ENCODE measurements around the gene KCNA5.

- no peak for TF ChIP-seq POLR2A (IDR thresholded peaks at IDR 0.05)
- TF ChIP-seq CTCF (IDR thresholded peaks at IDR 0.05) = no peak
- TF ChIP-seq EP300 (IDR thresholded peaks at IDR 0.05) = no peak
These were observed 9.1 kb upstream of the KCNA5 start for GRCh38 chr12:5034603-5035002.
